ENCODE data around the gene KRT27. TPM values are rescaled to one million over a fixed set of nuclear protein-coding genes. Genes with fewer than 3 reads are reported as not detected.

Gene KRT27
- total and polyA plus RNA-seq, 9 of the 15 experiments (the other 6 are each of a cell fraction or from before 2014, with no cell fraction given) = 0.10 TPM; not detected in 8

- intact Hi-C loops (cut with micrococcal nuclease) (loop anchor here (5.0 kb wide), 1 partner anchor 851 kb away; no protein-coding TSS in a partner anchor), in situ Hi-C loops (cut with MboI) (no loop called here)
- POLR2A ChIA-PET = no interaction called here
- DNase-seq (ENCODE audit: extremely low read depth in 1 of 4, low spot score in 3 of 4) = peak; percentile 46 to 69 (median 59)
- Histone ChIP-seq H3K27ac (ENCODE audit: extremely low read depth, low read depth, low read length) (peak overlapping the region; percentile 65), H4K20me1 (replicated peaks; ENCODE audit: control insufficient read depth, insufficient read depth, low read length) (no peaks in the 10 kb centered on the region), H3K4me3 (no peak overlapping the region), H3K27me3 (ENCODE audit: control insufficient read depth in 2 of 2, insufficient read depth in 2 of 2, low read length in 2 of 2) (no peaks in the 10 kb centered on the region), H3K9ac (ENCODE audit: insufficient read depth in 1 of 2, low read depth in 2 of 2, low read length in 2 of 2) (peak overlapping the region in 1 of 2 experiments; percentile 97; a peak in 1 of 4 replicates), H3K9me3 (replicated peaks; ENCODE audit: control insufficient read depth, insufficient read depth, low read depth, low read length) (no peaks in the 10 kb centered on the region), H3K4me2 (ENCODE audit: insufficient read depth, low read length) (peak overlapping the region; percentile 63), H3K36me3 (ENCODE audit: control insufficient read depth, insufficient read depth, low read length) (peaks cover 25% of the 10 kb centered on the region), H3K4me1 (replicated peaks in 1 of 2; ENCODE audit: control insufficient read depth in 2 of 2, insufficient read depth in 2 of 2, low read length in 2 of 2) (peaks cover 4 to 23% of the 10 kb centered on the region in 2 experiments), H3K79me2 (ENCODE audit: control insufficient read depth, insufficient read depth, low read length) (peaks cover 46% of the 10 kb centered on the region), H3K9me1 (ENCODE audit: control insufficient read depth, insufficient read depth, low read length) (peaks cover 5% of the 10 kb centered on the region), H2AFZ (ENCODE audit: low read depth, low read length) (no peak overlapping the region)
- FAIRE-seq = no peak
- BruUV-seq (replicated peaks) = no TSS peak
- 13% methylated on average over 3 of the region's 3 CpGs for WGBS (ENCODE audit: insufficient coverage, low coverage, missing lambda C conversion rate)
- ATAC-seq = peak; percentile 13; the same call in 1 of the 3 replicates
- CTCF ChIA-PET (ENCODE audit: low intra/inter-chr PET ratio) = no interaction called here
- TF ChIP-seq TCF3 (CRISPR knock-in tag; IDR thresholded peaks at IDR 0.05) (peak; percentile 48; the same call in 1 of the 2 replicates), NRF1 (conservative IDR thresholded peaks at IDR 0.05 in 1 of 2, IDR thresholded peaks at IDR 0.05 in 1 of 2) (no peak), TAF1 (IDR thresholded peaks at IDR 0.05; ENCODE audit: control insufficient read depth, extremely low read depth, insufficient read depth, low read length, severe bottlenecking) (peak; percentile 29), DPF2 (IDR thresholded peaks at IDR 0.05) (peak; percentile 62; the same call in 1 of the 2 replicates), LEF1 (IDR thresholded peaks at IDR 0.05) (peak; percentile 22; the same call in 1 of the 2 replicates), NCOR1 (IDR thresholded peaks at IDR 0.05) (peak; percentile 58), ZBTB5 (IDR thresholded peaks at IDR 0.05) (peak; percentile 70), PYGO2 (tag; IDR thresholded peaks at IDR 0.05) (no peak), PHF8 (IDR thresholded peaks at IDR 0.05; ENCODE audit: borderline replicate concordance, low read length) (no peak), SOX6 (IDR thresholded peaks at IDR 0.05) (0 out of 2 replicates have a peak, but pooled peaks have one; percentile 44), RCOR1 (IDR thresholded peaks at IDR 0.05; ENCODE audit: borderline replicate concordance in 1 of 2, low read depth in 2 of 2, low read length in 2 of 2) (peak in 1 of 2 experiments; percentile 17; a peak in 1 of 4 replicates), ARID3A (IDR thresholded peaks at IDR 0.05; ENCODE audit: borderline replicate concordance, low read depth, low read length) (peak; percentile 91; the same call in 1 of the 2 replicates), SMARCA4 (IDR thresholded peaks at IDR 0.05) (peak; percentile 56), CBFA2T3 (IDR thresholded peaks at IDR 0.05) (peak; percentile 86), POLR2B (IDR thresholded peaks at IDR 0.05; ENCODE audit: low read depth, partially characterized antibody) (no peak), ARID1B (IDR thresholded peaks at IDR 0.05) (peak; percentile 80), STAT5A (IDR thresholded peaks at IDR 0.05; ENCODE audit: borderline replicate concordance, low read length) (peak; percentile 62)
These were observed 34.2 kb upstream of the KRT27 start for GRCh38 chr17:40816569-40816968.

Measured in K562 (cell line).